H1 (cell line): ENCODE measurements around the gene C22orf39. TPM values are rescaled to one million over a fixed set of nuclear protein-coding genes. Genes with fewer than 3 reads are reported as not detected.

Experiments
- CTCF ChIA-PET: fragments of 300-600 bp; sonication (Branson Sonifier 250); formaldehyde crosslinking; loops from one replicate; lab custom pipeline; 2021; ENCODE audit not compliant: partially characterized antibody; lab: Charles Lee
- POLR2A ChIA-PET: fragments of 300-600 bp; sonication (Branson Sonifier 250); formaldehyde crosslinking; loops from one replicate; lab custom pipeline; 2021; ENCODE audit warnings: inconsistent platforms; ENCODE audit not compliant: partially characterized antibody; lab: Charles Lee
- DNase-seq, 2 experiments: peaks; one replicate each; pipeline versions ENCODE4 v3.0.0 to v3.0.0-alpha.2; 2010 to 2022; ENCODE audit warnings: low spot score in 2 of 2, low read depth in 1 of 2, mixed read lengths in 1 of 2
- FAIRE-seq: peaks from 2 replicates; lab custom pipeline; 2011; peaks lifted over from hg19 to GRCh38; lab: Jason Lieb, UNC
- H2AFZ ChIP-seq: 2 replicates; pipeline ENCODE4 v1.8.1; 2012; ENCODE audit warnings: low read length, inconsistent platforms
- H2AK5ac ChIP-seq: 2 replicates; pipeline ENCODE4 v1.6.1; 2013; ENCODE audit warnings: low read depth, low read length
- H2BK120ac ChIP-seq: replicated peaks from 2 replicates; pipeline ENCODE3; 2013; ENCODE audit warnings: low read depth, low read length, inconsistent platforms
- H2BK12ac ChIP-seq: 2 replicates; pipeline ENCODE4 v1.6.1; 2013; ENCODE audit warnings: low read depth, low read length
- H2BK15ac ChIP-seq: 2 replicates; pipeline ENCODE4 v1.6.1; 2013; ENCODE audit warnings: low read length
- H2BK20ac ChIP-seq: 2 replicates; pipeline ENCODE4 v1.6.1; 2013; ENCODE audit warnings: low read length
- H2BK5ac ChIP-seq: 2 replicates; pipeline ENCODE4 v1.6.1; 2013; ENCODE audit warnings: low read depth, low read length
- H3K14ac ChIP-seq: 2 replicates; pipeline ENCODE4 v1.6.1; 2013; ENCODE audit warnings: inconsistent platforms; ENCODE audit not compliant: insufficient read length
- H3K18ac ChIP-seq: 2 replicates; pipeline ENCODE4 v1.6.1; 2013; ENCODE audit warnings: low read length; ENCODE audit errors: extremely low read depth
- H3K23ac ChIP-seq: 2 replicates; pipeline ENCODE4 v1.6.1; 2013; ENCODE audit warnings: inconsistent platforms; ENCODE audit not compliant: insufficient read length
- H3K23me2 ChIP-seq: 2 replicates; pipeline ENCODE4 v1.6.1; 2013; ENCODE audit warnings: low read depth, low read length
- H3K27ac ChIP-seq: 2 replicates; pipeline ENCODE4 v1.6.1; 2011; ENCODE audit warnings: low read depth, low read length, inconsistent platforms
- H3K27me3 ChIP-seq, 4 experiments: replicated peaks in 1 of 4; 1 replicate in 1 of 4; 2 replicates in 3 of 4; pipeline versions ENCODE4 v1.6.1 to v1.8.1; 2011 to 2013; ENCODE audit warnings: low read length in 3 of 4, mild to moderate bottlenecking in 3 of 4, inconsistent platforms in 2 of 4, mixed read lengths in 2 of 4, moderate library complexity in 1 of 4; ENCODE audit not compliant: control insufficient read depth in 3 of 4, insufficient read depth in 3 of 4; ENCODE audit errors: extremely low read depth in 1 of 4
- H3K36me3 ChIP-seq, 4 experiments: 2 replicates each; pipeline versions ENCODE4 v1.6.1 to v1.8.1; 2011 to 2013; ENCODE audit warnings: mild to moderate bottlenecking in 4 of 4, low read length in 3 of 4, moderate library complexity in 2 of 4, control low read depth in 1 of 4, inconsistent platforms in 1 of 4; ENCODE audit not compliant: insufficient read depth in 4 of 4, control insufficient read depth in 2 of 4
- H3K4ac ChIP-seq: replicated peaks from 2 replicates; pipeline ENCODE3; 2013; ENCODE audit warnings: low read length, low read depth, mixed read lengths, inconsistent platforms; ENCODE audit not compliant: insufficient read length
- H3K4me1 ChIP-seq, 4 experiments: replicated peaks in 1 of 4; 1 replicate in 1 of 4; 2 replicates in 3 of 4; pipeline versions ENCODE4 v1.6.1 to v1.8.1; 2011 to 2013; ENCODE audit warnings: low read length in 3 of 4, inconsistent platforms in 2 of 4, mixed read lengths in 1 of 4; ENCODE audit not compliant: insufficient read depth in 4 of 4, control insufficient read depth in 3 of 4
- H3K4me2 ChIP-seq, 2 experiments: 2 replicates each; pipeline versions ENCODE4 v1.6.1 to v1.8.1; 2011 to 2013; ENCODE audit warnings: low read depth in 2 of 2, low read length in 2 of 2, control low read depth in 1 of 2, inconsistent platforms in 1 of 2, mild to moderate bottlenecking in 1 of 2; ENCODE audit not compliant: insufficient read depth in 1 of 2
- H3K4me3 ChIP-seq, 4 experiments: fragments of 200-600, 300-600 bp in 1 of 4; sonication (generic), shearing (Covaris generic), sonication (Bioruptor Twin) in 1 of 4; 2 replicates each; pipeline versions ENCODE4 v1.5.1 to v1.8.1; 2011 to 2016; ENCODE audit warnings: low read length in 4 of 4, low read depth in 3 of 4, control low read depth in 2 of 4, inconsistent platforms in 2 of 4, mild to moderate bottlenecking in 2 of 4, mixed read lengths in 1 of 4, moderate library complexity in 1 of 4; ENCODE audit not compliant: insufficient read depth in 2 of 4; ENCODE audit errors: extremely low read depth in 1 of 4
- H3K56ac ChIP-seq: replicated peaks from 2 replicates; pipeline ENCODE3; 2013; ENCODE audit warnings: low read depth, mild to moderate bottlenecking, mixed read lengths, low read length, inconsistent platforms; ENCODE audit not compliant: insufficient read length
- H3K79me1 ChIP-seq: 2 replicates; pipeline ENCODE4 v1.6.1; 2013; ENCODE audit warnings: low read depth, low read length, control low read depth
- H3K79me2 ChIP-seq, 2 experiments: 2 replicates each; pipeline versions ENCODE4 v1.6.1 to v1.8.1; 2012 to 2013; ENCODE audit warnings: low read length in 2 of 2, mild to moderate bottlenecking in 2 of 2, inconsistent platforms in 1 of 2; ENCODE audit not compliant: insufficient read depth in 2 of 2, control insufficient read depth in 1 of 2
- H3K9ac ChIP-seq, 4 experiments: replicated peaks in 1 of 4; 1 replicate in 1 of 4; 2 replicates in 3 of 4; pipeline versions ENCODE4 v1.6.1 to v1.8.1; 2011 to 2013; ENCODE audit warnings: low read depth in 3 of 4, low read length in 3 of 4, control low read depth in 2 of 4, mild to moderate bottlenecking in 2 of 4, moderate library complexity in 2 of 4, inconsistent platforms in 1 of 4; ENCODE audit errors: extremely low read depth in 1 of 4
- H3K9me3 ChIP-seq, 2 experiments: 2 replicates each; pipeline versions ENCODE4 v1.6.1 to v1.8.1; 2012 to 2013; ENCODE audit warnings: mild to moderate bottlenecking in 2 of 2, moderate library complexity in 2 of 2, control low read depth in 1 of 2, inconsistent platforms in 1 of 2, low read depth in 1 of 2, low read length in 1 of 2, mixed read lengths in 1 of 2; ENCODE audit not compliant: insufficient read depth in 2 of 2
- H4K20me1 ChIP-seq, 2 experiments: replicated peaks in 1 of 2; 2 replicates each; pipeline versions ENCODE3 to v1.8.1; 2011 to 2013; ENCODE audit warnings: inconsistent platforms in 2 of 2, low read length in 2 of 2, mild to moderate bottlenecking in 1 of 2; ENCODE audit not compliant: insufficient read depth in 2 of 2, control insufficient read depth in 1 of 2
- H4K5ac ChIP-seq: 2 replicates; pipeline ENCODE4 v1.6.1; 2013; ENCODE audit warnings: low read length, low read depth, mixed read lengths, inconsistent platforms; ENCODE audit not compliant: insufficient read length
- H4K8ac ChIP-seq: 2 replicates; pipeline ENCODE4 v1.8.0; 2013; ENCODE audit warnings: mild to moderate bottlenecking, moderate library complexity, low read length, inconsistent platforms; ENCODE audit not compliant: insufficient read depth; ENCODE audit errors: extremely low read depth
- H4K91ac ChIP-seq: replicated peaks from 2 replicates; pipeline ENCODE3; 2013; ENCODE audit warnings: low read length, mixed read lengths, inconsistent platforms; ENCODE audit not compliant: insufficient read length
- ATF2 ChIP-seq: IDR thresholded peaks from 2 replicates; pipeline ENCODE4 v1.6.1; 2012; ENCODE audit warnings: low read length, inconsistent platforms
- EP300 ChIP-seq, 2 experiments: IDR thresholded peaks; 1 replicate in 1 of 2; 2 replicates in 1 of 2; pipeline ENCODE4 v1.6.1; 2011 to 2012; ENCODE audit warnings: low read depth in 2 of 2, low read length in 2 of 2, mild to moderate bottlenecking in 2 of 2, borderline replicate concordance in 1 of 2, inconsistent platforms in 1 of 2, moderate library complexity in 1 of 2
- EZH2 ChIP-seq: fragments of 200-600 bp; sonication (generic); IDR thresholded peaks from 2 replicates; pipeline ENCODE4 v1.7.1; 2012; ENCODE audit warnings: low read depth, mild to moderate bottlenecking, moderate library complexity, low read length, inconsistent platforms; ENCODE audit not compliant: severe bottlenecking
- HDAC2 ChIP-seq, 2 experiments: fragments of 300-600 bp in 1 of 2; sonication (generic) in 1 of 2; IDR thresholded peaks; 2 replicates each; pipeline ENCODE4 v1.6.1; 2011 to 2012; ENCODE audit warnings: low read depth in 2 of 2, low read length in 2 of 2, mild to moderate bottlenecking in 2 of 2, moderate library complexity in 2 of 2, borderline replicate concordance in 1 of 2, inconsistent platforms in 1 of 2
- JUN ChIP-seq: IDR thresholded peaks from 2 replicates; pipeline ENCODE4 v1.6.1; 2011; ENCODE audit warnings: low read depth, mild to moderate bottlenecking, improper control_type of control experiment, low read length
- KDM5A ChIP-seq: fragments of 200-600 bp; IDR thresholded peaks from 2 replicates; pipeline ENCODE4 v1.7.1; 2012; ENCODE audit warnings: mild to moderate bottlenecking, low read length, inconsistent platforms, mixed read lengths
- RNF2 ChIP-seq: fragments of 200-900, 300-1000 bp; sonication (generic); IDR thresholded peaks from 2 replicates; pipeline ENCODE4 v1.7.1; 2016; ENCODE audit warnings: borderline replicate concordance, low read depth, mild to moderate bottlenecking, antibody characterized with exemption, low read length; ENCODE audit not compliant: poor library complexity, severe bottlenecking; ENCODE audit errors: missing control alignments
- RXRA ChIP-seq: IDR thresholded peaks from 2 replicates; pipeline ENCODE4 v1.6.1; 2011; ENCODE audit warnings: low read depth, mild to moderate bottlenecking, low read length, moderate library complexity; ENCODE audit not compliant: insufficient read depth
- SIX5 ChIP-seq: IDR thresholded peaks from 2 replicates; pipeline ENCODE4 v1.6.1; 2011; ENCODE audit warnings: mild to moderate bottlenecking, low read depth, low read length
- SP1 ChIP-seq: IDR thresholded peaks from 2 replicates; pipeline ENCODE4 v1.6.1; 2011; ENCODE audit warnings: low read depth, low read length
- TCF12 ChIP-seq: IDR thresholded peaks from 2 replicates; pipeline ENCODE4 v1.6.1; 2011; ENCODE audit warnings: low read depth, mild to moderate bottlenecking, low read length
- WGBS, 2 experiments: shearing (Covaris generic) in 1 of 2; methylation state at CpG; one replicate each; pipeline versions ENCODE4 v1.1.6 to v1.1.7; 2013 to 2015; ENCODE audit warnings: low lambda C conversion rate in 2 of 2, mixed read lengths in 2 of 2, inconsistent platforms in 1 of 2, low coverage in 1 of 2, missing lambda C conversion rate in 1 of 2; ENCODE audit not compliant: insufficient replicate concordance in 2 of 2, insufficient coverage in 1 of 2, insufficient read length in 1 of 2; ENCODE audit errors: extremely low coverage in 1 of 2, missing lambda C conversion rate in 1 of 2; 5-methylcytosine and 5-hydroxymethylcytosine counted together
- polyA plus RNA-seq, 7 experiments: library from polyadenylated mRNA; depleted of rRNA in 3 of 7; stranded (reverse) in 5 of 7; unstranded in 2 of 7; fragments of >200 nt in 5 of 7; fragments of 200-250 nt in 2 of 7; gene quantifications; 1 replicate in 5 of 7; 2 replicates in 1 of 7; 4 replicates in 1 of 7; pipeline versions ENCODE4 v1.2.1 to v1.2.3, GENCODE V29; 2011 to 2013; ENCODE audit warnings: missing spikeins in 2 of 7, mixed read lengths in 2 of 7
- total RNA-seq: library from RNA; stranded (reverse); fragmentation: NEBNext Ultra II Directional; extraction: Animal tissue kit (Norgen Biotek cat#: 25700); gene quantifications from 2 replicates; pipeline ENCODE4 v1.2.1, GENCODE V29; 2021

Gene C22orf39
- total and polyA plus RNA-seq, 2 of the 8 experiments (the other 6 are each of a cell fraction or from before 2014, with no cell fraction given): 22.7 to 27.7 TPM

GRCh38 chr22:19488285-19488684 is 40.8 kb upstream of the C22orf39 start:
- Histone ChIP-seq H4K20me1 (peaks cover 3% of the 10 kb centered on the region in 2 experiments), H2BK120ac (no peak overlapping the region), H2BK15ac (no peak overlapping the region), H4K8ac (no peak overlapping the region), H3K79me1 (no peaks in the 10 kb centered on the region), H3K18ac (no peak overlapping the region), H2BK12ac (no peak overlapping the region), H4K91ac (no peak overlapping the region), H3K9ac (no peak overlapping the region), H3K79me2 (no peaks in the 10 kb centered on the region), H3K9me3 (no peaks in the 10 kb centered on the region), H3K4ac (no peak overlapping the region), H2BK5ac (no peak overlapping the region), H3K27me3 (no peaks in the 10 kb centered on the region), H3K4me3 (no peak overlapping the region), H2BK20ac (no peak overlapping the region), H2AFZ (no peak overlapping the region), H3K4me2 (no peak overlapping the region), H3K56ac (no peak overlapping the region), H3K4me1 (no peaks in the 10 kb centered on the region), H3K23me2 (no peaks in the 10 kb centered on the region), H4K5ac (no peak overlapping the region), H2AK5ac (no peak overlapping the region), H3K23ac (no peak overlapping the region), H3K27ac (no peak overlapping the region), H3K14ac (no peak overlapping the region), H3K36me3 (peaks cover 22 to 54% (median 35%) of the 10 kb centered on the region in 4 experiments)
- POLR2A ChIA-PET: interaction anchor here (1.2 to 2.4 kb wide), 2 partner anchors 8 to 15 kb away, joined by 5 to 13 read pairs; partner anchors contain the start of gene CDC45
- TF ChIP-seq RNF2 (no peak), JUN (no peak), RXRA (no peak), EP300 (IDR thresholded peaks at IDR 0.05; ENCODE audit: borderline replicate concordance in 1 of 2, low read depth in 2 of 2, low read length in 2 of 2) (no peak), KDM5A (no peak), SP1 (no peak), SIX5 (no peak), EZH2 (no peak), TCF12 (no peak), HDAC2 (IDR thresholded peaks at IDR 0.05; ENCODE audit: borderline replicate concordance in 1 of 2, low read depth in 2 of 2, low read length in 2 of 2) (no peak), ATF2 (no peak)
- CTCF ChIA-PET: interaction anchor here (1.6 kb wide), 1 partner anchor 141 kb away, joined by 4 read pairs; no protein-coding TSS in a partner anchor
- 91% methylated on average over 2 of the region's 2 CpGs; no CpG with 5 or more reads in 1 of the 2 experiments for WGBS, 2 experiments
- no peak for FAIRE-seq
- no peak for DNase-seq
